Tibial artery (tissue), 4 donors: ENCODE results near the gene RPTOR.

Experiments
- DNase-seq, 2 donors: peaks; one replicate each; pipeline ENCODE4 v3.0.0-alpha.2; 2019
- H3K27ac ChIP-seq, 2 donors: fragments of 200-600 bp; sonication (generic) in 1 of 2; 1 replicate in 1 of 2; 2 replicates in 1 of 2; pipeline ENCODE4 v1.5.1; 2018 to 2019; ENCODE audit warnings: mild to moderate bottlenecking in 1 of 2
- H3K27me3 ChIP-seq, 2 donors: fragments of 200-600 bp; sonication (generic) in 1 of 2; one replicate each; pipeline versions ENCODE4 v1.5.1 to v1.6.0; 2016 to 2019
- H3K36me3 ChIP-seq, 3 donors: fragments of 200-600 bp; sonication (generic) in 2 of 3; one replicate each; pipeline ENCODE4 v1.5.1; 2016 to 2019; ENCODE audit warnings: mild to moderate bottlenecking in 2 of 3
- H3K4me1 ChIP-seq, 4 donors: fragments of 200-600 bp; sonication (generic) in 2 of 4; 1 replicate in 3 of 4; 2 replicates in 1 of 4; pipeline ENCODE4 v1.5.1; 2016 to 2019
- H3K4me3 ChIP-seq, 2 donors: fragments of 200-600 bp; sonication (generic) in 1 of 2; 1 replicate in 1 of 2; 2 replicates in 1 of 2; pipeline ENCODE4 v1.5.1; 2018 to 2019; ENCODE audit warnings: mild to moderate bottlenecking in 2 of 2
- H3K9me3 ChIP-seq, 3 donors: fragments of 200-600 bp; sonication (generic) in 1 of 3; one replicate each; pipeline ENCODE4 v1.5.1; 2016 to 2019
- CTCF ChIP-seq, 2 experiments: fragments of 200-600 bp in 1 of 2; fragments of 450-650 bp in 1 of 2; IDR thresholded peaks; one replicate each; pipeline ENCODE4 v1.5.1; 2017 to 2019; ENCODE audit warnings: antibody characterized with exemption in 2 of 2, mild to moderate bottlenecking in 1 of 2, moderate library complexity in 1 of 2
- intact Hi-C: fragments of 100-400 bp; cut with DNase I; formaldehyde crosslinking; loops from one replicate; pipeline ENCODE4 v1.15.0; 2023; ENCODE audit warnings: low total_unique reads

Gene RPTOR

GRCh38 chr17:80561541-80562114 is 17.0 kb downstream of the RPTOR start:
- Histone ChIP-seq H3K4me3 (no peak overlapping the region), H3K27me3 (no peaks in the 10 kb centered on the region), H3K36me3 (no peaks in the 10 kb centered on the region), H3K4me1 (peaks cover 0 to 8% (median 0%) of the 10 kb centered on the region in 4 donors), H3K9me3 (no peaks in the 10 kb centered on the region), H3K27ac (no peak overlapping the region)
- no peak for DNase-seq
- TF ChIP-seq CTCF (IDR thresholded peaks at IDR 0.05) = no peak
- intact Hi-C loops = no loop called here

- intact Hi-C loops = no loop called here
- DNase-seq = no peak
- peaks cover 0 to 8% (median 0%) of the 10 kb centered on the region in 4 donors for H3K4me1 ChIP-seq
- H3K4me3 ChIP-seq = no peak overlapping the region
- no peaks in the 10 kb centered on the region for H3K36me3 ChIP-seq
- no peak for TF ChIP-seq CTCF (IDR thresholded peaks at IDR 0.05)
- H3K27me3 ChIP-seq = no peaks in the 10 kb centered on the region
- no peak overlapping the region for H3K27ac ChIP-seq
- no peaks in the 10 kb centered on the region for H3K9me3 ChIP-seq
Measured at GRCh38 chr17:80564545-80564944, 19.9 kb downstream of the RPTOR start.

- no peak overlapping the region for H3K4me3 ChIP-seq
- H3K4me1 ChIP-seq = peaks cover 0 to 8% (median 0%) of the 10 kb centered on the region in 4 donors
- no peaks in the 10 kb centered on the region for H3K36me3 ChIP-seq
- H3K9me3 ChIP-seq = no peaks in the 10 kb centered on the region
- intact Hi-C loops = no loop called here
- H3K27me3 ChIP-seq = no peaks in the 10 kb centered on the region
- DNase-seq = no peak
- TF ChIP-seq CTCF (IDR thresholded peaks at IDR 0.05) = no peak
- H3K27ac ChIP-seq = no peak overlapping the region
Measured at GRCh38 chr17:80565343-80566053, 20.9 kb downstream of the RPTOR start.

GRCh38 chr17:80566054-80566400 is 21.4 kb downstream of the RPTOR start:
- H3K27ac ChIP-seq = no peak overlapping the region
- no peak for TF ChIP-seq CTCF (IDR thresholded peaks at IDR 0.05)
- H3K4me1 ChIP-seq = peaks cover 0 to 8% (median 0%) of the 10 kb centered on the region in 4 donors
- H3K36me3 ChIP-seq = no peaks in the 10 kb centered on the region
- DNase-seq = no peak
- no peaks in the 10 kb centered on the region for H3K9me3 ChIP-seq
- H3K27me3 ChIP-seq = no peaks in the 10 kb centered on the region
- intact Hi-C loops = no loop called here
- no peak overlapping the region for H3K4me3 ChIP-seq

- H3K9me3 ChIP-seq = peaks cover 0 to 5% (median 4%) of the 10 kb centered on the region in 3 donors
- no peak overlapping the region for H3K4me3 ChIP-seq
- peaks cover 0 to 3% (median 0%) of the 10 kb centered on the region in 3 donors for H3K36me3 ChIP-seq
- no peak overlapping the region for H3K27ac ChIP-seq
- H3K27me3 ChIP-seq = no peaks in the 10 kb centered on the region
- TF ChIP-seq CTCF (IDR thresholded peaks at IDR 0.05) = no peak
- intact Hi-C loops = no loop called here
- DNase-seq = no peak
- peaks cover 0 to 8% (median 0%) of the 10 kb centered on the region in 4 donors for H3K4me1 ChIP-seq
Measured at GRCh38 chr17:80568246-80568645, 23.6 kb downstream of the RPTOR start.
